Activated CD8-positive, alpha-beta T cell treated with anti-CD3 and anti-CD28 coated beads, Interleukin-2, amount 10 ng/mL, durations not matched to agents 7 days and 5 days (primary cell): ENCODE results near the gene BCAS3. TPM values are rescaled to one million over a fixed set of nuclear protein-coding genes. Genes with fewer than 3 reads are reported as not detected.

ENCODE experiments used
- ATAC-seq: fragments of 150-1000 bp; cut with Tn5 transposase; one replicate; pipeline ENCODE4 v1.10.0; 2021; ENCODE audit warnings: moderate library complexity
- CTCF ChIA-PET: fragments of 350-600 bp; sonication (Branson Sonifier 250); formaldehyde crosslinking; loops from one replicate; lab custom pipeline; 2021; ENCODE audit warnings: antibody characterized with exemption; lab: Charles Lee
- POLR2A ChIA-PET: fragments of 350-600 bp; sonication (Branson Sonifier 250); formaldehyde crosslinking; loops from one replicate; lab custom pipeline; 2021; ENCODE audit warnings: antibody characterized with exemption; lab: Charles Lee
- DNase-seq: peaks from one replicate; pipeline ENCODE4 v3.0.0-alpha.2; 2020
- H3K27ac Mint-ChIP-seq: one replicate; pipeline ENCODE4 v1.8.0; 2021; ENCODE audit warnings: mild to moderate bottlenecking, mixed read lengths
- H3K27me3 Mint-ChIP-seq: one replicate; pipeline ENCODE4 v1.8.0; 2021; ENCODE audit warnings: low read depth, mixed read lengths
- H3K36me3 Mint-ChIP-seq: one replicate; pipeline ENCODE4 v1.8.0; 2021; ENCODE audit warnings: low read depth, mixed read lengths
- H3K4me1 Mint-ChIP-seq: one replicate; pipeline ENCODE4 v1.8.0; 2021; ENCODE audit warnings: low read depth, mixed read lengths
- H3K4me3 Mint-ChIP-seq: one replicate; pipeline ENCODE4 v1.8.0; 2021; ENCODE audit warnings: mild to moderate bottlenecking, mixed read lengths
- H3K9me3 Mint-ChIP-seq: one replicate; pipeline ENCODE4 v1.8.0; 2022; ENCODE audit warnings: mixed read lengths; ENCODE audit not compliant: insufficient read depth
- total RNA-seq, 2 experiments: library from RNA; stranded (reverse); gene quantifications; one replicate each; pipeline ENCODE4 v1.2.3, GENCODE V29; 2021

BCAS3 gene
- total RNA-seq, 2 experiments from 2014 or later: 13.0 to 16.3 TPM

- peaks cover 6% of the 10 kb centered on the region for H3K4me1 Mint-ChIP-seq
- ChIA-PET POLR2A (no interaction called here), CTCF (interaction anchor here (1.4 kb wide), 1 partner anchor 97 kb away, joined by 4 read pairs; no protein-coding TSS in a partner anchor)
- no peaks in the 10 kb centered on the region for H3K36me3 Mint-ChIP-seq
- DNase-seq (no peak), ATAC-seq (no peak)
- no peak overlapping the region for H3K4me3 Mint-ChIP-seq
- H3K27ac Mint-ChIP-seq: peak overlapping the region; percentile 13
- no peaks in the 10 kb centered on the region for H3K9me3 Mint-ChIP-seq
- peaks cover 2% of the 10 kb centered on the region for H3K27me3 Mint-ChIP-seq
These were observed 451.0 kb downstream of the BCAS3 start for GRCh38 chr17:61128661-61129115.

- DNase-seq (no peak), ATAC-seq (no peak)
- Mint-ChIP-seq H3K27me3 (peaks cover 2% of the 10 kb centered on the region), H3K4me3 (no peak overlapping the region), H3K9me3 (no peaks in the 10 kb centered on the region), H3K27ac (no peak overlapping the region), H3K4me1 (peaks cover 6% of the 10 kb centered on the region), H3K36me3 (no peaks in the 10 kb centered on the region)
- POLR2A ChIA-PET: no interaction called here
- CTCF ChIA-PET: interaction anchor here (0.8 to 1.4 kb wide), 2 partner anchors 98 to 154 kb away, joined by 4 read pairs; no protein-coding TSS in a partner anchor
These were observed 451.9 kb downstream of the BCAS3 start for GRCh38 chr17:61129267-61130254.

GRCh38 chr17:61130330-61130729, 452.7 kb downstream of the BCAS3 start:
- ChIA-PET CTCF (interaction anchor here (0.8 kb wide), 1 partner anchor 153 kb away, joined by 4 read pairs; no protein-coding TSS in a partner anchor), POLR2A (no interaction called here)
- H3K27me3 Mint-ChIP-seq: no peaks in the 10 kb centered on the region
- no peak overlapping the region for H3K4me3 Mint-ChIP-seq
- DNase-seq (no peak), ATAC-seq (no peak)
- H3K9me3 Mint-ChIP-seq: no peaks in the 10 kb centered on the region
- H3K36me3 Mint-ChIP-seq: no peaks in the 10 kb centered on the region
- H3K27ac Mint-ChIP-seq: no peak overlapping the region
- peaks cover 6% of the 10 kb centered on the region for H3K4me1 Mint-ChIP-seq

GRCh38 chr17:61131585-61131984, 453.9 kb downstream of the BCAS3 start:
- H3K9me3 Mint-ChIP-seq: no peaks in the 10 kb centered on the region
- no peaks in the 10 kb centered on the region for H3K36me3 Mint-ChIP-seq
- no peak overlapping the region for H3K4me3 Mint-ChIP-seq
- POLR2A ChIA-PET: no interaction called here
- H3K27me3 Mint-ChIP-seq: no peaks in the 10 kb centered on the region
- H3K4me1 Mint-ChIP-seq: peaks cover 9% of the 10 kb centered on the region
- CTCF ChIA-PET: no interaction called here
- no peak for DNase-seq
- no peak for ATAC-seq
- H3K27ac Mint-ChIP-seq: no peak overlapping the region

GRCh38 chr17:61132524-61132923, 454.9 kb downstream of the BCAS3 start:
- Mint-ChIP-seq H3K36me3 (no peaks in the 10 kb centered on the region), H3K27ac (no peak overlapping the region), H3K4me3 (no peak overlapping the region), H3K27me3 (no peaks in the 10 kb centered on the region), H3K9me3 (no peaks in the 10 kb centered on the region), H3K4me1 (peaks cover 9% of the 10 kb centered on the region)
- ChIA-PET POLR2A (no interaction called here), CTCF (no interaction called here)
- ATAC-seq: no peak
- no peak for DNase-seq

GRCh38 chr17:61133853-61134252, 456.2 kb downstream of the BCAS3 start:
- DNase-seq (no peak), ATAC-seq (no peak)
- Mint-ChIP-seq H3K9me3 (no peaks in the 10 kb centered on the region), H3K4me3 (no peak overlapping the region), H3K27ac (no peak overlapping the region), H3K36me3 (no peaks in the 10 kb centered on the region), H3K27me3 (no peaks in the 10 kb centered on the region), H3K4me1 (peaks cover 14% of the 10 kb centered on the region)
- ChIA-PET CTCF (interaction anchor here (1.3 kb wide), 1 partner anchor 8 kb away, joined by 3 read pairs; no protein-coding TSS in a partner anchor), POLR2A (interaction anchor here (1.4 kb wide), 1 partner anchor 141 kb away, joined by 3 read pairs; no protein-coding TSS in a partner anchor)

GRCh38 chr17:61134551-61135235, 457.0 kb downstream of the BCAS3 start:
- Mint-ChIP-seq H3K4me3 (no peak overlapping the region), H3K27me3 (no peaks in the 10 kb centered on the region), H3K36me3 (peaks cover 3% of the 10 kb centered on the region), H3K4me1 (peaks cover 18% of the 10 kb centered on the region), H3K27ac (no peak overlapping the region), H3K9me3 (no peaks in the 10 kb centered on the region)
- CTCF ChIA-PET: interaction anchor here (1.3 kb wide), 1 partner anchor 9 kb away, joined by 3 read pairs; no protein-coding TSS in a partner anchor
- POLR2A ChIA-PET: interaction anchor here (1.4 kb wide), 1 partner anchor 140 kb away, joined by 3 read pairs; no protein-coding TSS in a partner anchor
- no peak for ATAC-seq
- no peak for DNase-seq

- Mint-ChIP-seq H3K9me3 (no peaks in the 10 kb centered on the region), H3K4me3 (no peak overlapping the region), H3K4me1 (peaks cover 28% of the 10 kb centered on the region), H3K27ac (no peak overlapping the region), H3K27me3 (no peaks in the 10 kb centered on the region), H3K36me3 (peaks cover 4% of the 10 kb centered on the region)
- ChIA-PET CTCF (interaction anchor here (1.1 kb wide), 1 partner anchor 164 kb away, joined by 4 read pairs; no protein-coding TSS in a partner anchor), POLR2A (interaction anchor here (0.6 kb wide), 1 partner anchor 139 kb away, joined by 3 read pairs; no protein-coding TSS in a partner anchor)
- ATAC-seq (no peak), DNase-seq (no peak)
These were observed 458.1 kb downstream of the BCAS3 start for GRCh38 chr17:61135782-61136181.

GRCh38 chr17:61136296-61136695, 458.6 kb downstream of the BCAS3 start:
- H3K9me3 Mint-ChIP-seq: no peaks in the 10 kb centered on the region
- ChIA-PET CTCF (interaction anchor here (1.1 kb wide), 1 partner anchor 165 kb away, joined by 4 read pairs; no protein-coding TSS in a partner anchor), POLR2A (interaction anchor here (0.6 kb wide), 1 partner anchor 139 kb away, joined by 3 read pairs; no protein-coding TSS in a partner anchor)
- peaks cover 4% of the 10 kb centered on the region for H3K36me3 Mint-ChIP-seq
- no peak for DNase-seq
- H3K4me3 Mint-ChIP-seq: no peak overlapping the region
- peaks cover 29% of the 10 kb centered on the region for H3K4me1 Mint-ChIP-seq
- ATAC-seq: no peak
- no peak overlapping the region for H3K27ac Mint-ChIP-seq
- no peaks in the 10 kb centered on the region for H3K27me3 Mint-ChIP-seq

- peak; percentile 77 for DNase-seq
- peak; percentile 98 for ATAC-seq
- Mint-ChIP-seq H3K9me3 (no peaks in the 10 kb centered on the region), H3K36me3 (peaks cover 6% of the 10 kb centered on the region), H3K27ac (peak overlapping the region; percentile 79), H3K4me1 (peaks cover 36% of the 10 kb centered on the region), H3K27me3 (no peaks in the 10 kb centered on the region), H3K4me3 (peak overlapping the region; percentile 66)
- CTCF ChIA-PET: no interaction called here
- POLR2A ChIA-PET: interaction anchor here (0.6 kb wide), 1 partner anchor 1928 kb away, joined by 4 read pairs; no protein-coding TSS in a partner anchor
These were observed 461.6 kb downstream of the BCAS3 start for GRCh38 chr17:61139219-61139618.

- Mint-ChIP-seq H3K9me3 (no peaks in the 10 kb centered on the region), H3K4me1 (peaks cover 44% of the 10 kb centered on the region), H3K36me3 (peaks cover 6% of the 10 kb centered on the region), H3K27me3 (no peaks in the 10 kb centered on the region), H3K27ac (no peak overlapping the region), H3K4me3 (no peak overlapping the region)
- ChIA-PET CTCF (no interaction called here), POLR2A (interaction anchor here (0.7 kb wide), 1 partner anchor 83 kb away, joined by 3 read pairs; no protein-coding TSS in a partner anchor)
- DNase-seq: no peak
- ATAC-seq: no peak
These were observed 462.6 kb downstream of the BCAS3 start for GRCh38 chr17:61140081-61140786.
